ENCODE results near the gene PHC3. TPM values are rescaled to one million over a fixed set of nuclear protein-coding genes. Genes with fewer than 3 reads are reported as not detected.

The PHC3 gene
- total RNA-seq, 1 donor from 2014 or later: 32.4 TPM

GRCh38 chr3:170078620-170079281 lies 102.8 kb downstream of the PHC3 start:
- peaks cover 9% of the 10 kb centered on the region for H3K36me3 Mint-ChIP-seq (ENCODE audit: low read depth, unreplicated experiment)
- H3K9me3 Mint-ChIP-seq (ENCODE audit: unreplicated experiment): no peaks in the 10 kb centered on the region
- DNase-seq (ENCODE audit: low spot score): no peak
- H3K4me1 Mint-ChIP-seq (ENCODE audit: unreplicated experiment): no peaks in the 10 kb centered on the region
- no peak overlapping the region for H3K4me3 Mint-ChIP-seq (ENCODE audit: unreplicated experiment)
- TF ChIP-seq CTCF (IDR thresholded peaks at IDR 0.05; ENCODE audit: unreplicated experiment): no peak
- H3K27ac Mint-ChIP-seq (ENCODE audit: unreplicated experiment): no peak overlapping the region
- H3K27me3 Mint-ChIP-seq (ENCODE audit: unreplicated experiment): peaks cover 5% of the 10 kb centered on the region

GRCh38 chr3:170077361-170077760 lies 104.2 kb downstream of the PHC3 start:
- no peak for DNase-seq (ENCODE audit: low spot score)

GRCh38 chr3:170076715-170077238 lies 104.8 kb downstream of the PHC3 start:
- DNase-seq (ENCODE audit: low spot score): no peak
- no peak overlapping the region for H3K27ac Mint-ChIP-seq (ENCODE audit: unreplicated experiment)
- H3K27me3 Mint-ChIP-seq (ENCODE audit: unreplicated experiment): peaks cover 2% of the 10 kb centered on the region
- H3K4me3 Mint-ChIP-seq (ENCODE audit: unreplicated experiment): no peak overlapping the region
- no peaks in the 10 kb centered on the region for H3K4me1 Mint-ChIP-seq (ENCODE audit: unreplicated experiment)
- TF ChIP-seq CTCF (IDR thresholded peaks at IDR 0.05; ENCODE audit: unreplicated experiment): no peak
- H3K9me3 Mint-ChIP-seq (ENCODE audit: unreplicated experiment): no peaks in the 10 kb centered on the region
- H3K36me3 Mint-ChIP-seq (ENCODE audit: low read depth, unreplicated experiment): peaks cover 5% of the 10 kb centered on the region

More at GRCh38 chr3:170077361-170077760, 104.2 kb downstream of the PHC3 start:
- Mint-ChIP-seq H3K9me3 (ENCODE audit: unreplicated experiment) (no peaks in the 10 kb centered on the region), H3K36me3 (ENCODE audit: low read depth, unreplicated experiment) (peaks cover 5% of the 10 kb centered on the region), H3K4me1 (ENCODE audit: unreplicated experiment) (no peaks in the 10 kb centered on the region), H3K27ac (ENCODE audit: unreplicated experiment) (no peak overlapping the region), H3K27me3 (ENCODE audit: unreplicated experiment) (peaks cover 2% of the 10 kb centered on the region), H3K4me3 (ENCODE audit: unreplicated experiment) (no peak overlapping the region)
- no peak for TF ChIP-seq CTCF (IDR thresholded peaks at IDR 0.05; ENCODE audit: unreplicated experiment)

- Mint-ChIP-seq H3K4me1 (ENCODE audit: unreplicated experiment) (no peaks in the 10 kb centered on the region), H3K27ac (ENCODE audit: unreplicated experiment) (no peak overlapping the region), H3K36me3 (ENCODE audit: low read depth, unreplicated experiment) (peaks cover 5% of the 10 kb centered on the region)
Measured at GRCh38 chr3:170075441-170076091, 106.0 kb downstream of the PHC3 start.

More at GRCh38 chr3:170075441-170076091, 106.0 kb downstream of the PHC3 start:
- TF ChIP-seq CTCF (IDR thresholded peaks at IDR 0.05; ENCODE audit: unreplicated experiment): no peak
- Mint-ChIP-seq H3K4me3 (ENCODE audit: unreplicated experiment) (no peak overlapping the region), H3K9me3 (ENCODE audit: unreplicated experiment) (no peaks in the 10 kb centered on the region), H3K27me3 (ENCODE audit: unreplicated experiment) (peaks cover 2% of the 10 kb centered on the region)
- no peak for DNase-seq (ENCODE audit: low spot score)

Measured in endothelial cell (in vitro differentiated cells).